TTC549 (cell line): ENCODE measurements around the gene AP2S1.
"Not testable (repeated sequence)": the region's sequence is repeated elsewhere in the genome, so short reads cannot be mapped to it uniquely, and the experiment has no call there.

Experiments
- FAIRE-seq: peaks from 2 replicates; lab custom pipeline; 2012; peaks lifted over from hg19 to GRCh38; lab: Jason Lieb, UNC

AP2S1 gene

GRCh38 chr19:46850228-46851203 lies at the start of gene AP2S1:
Gene AP2S1 (minus strand): TSS chr19:46850846. CDS start chr19:46850766, 80 bp downstream.
- peak; percentile 97 for FAIRE-seq

DNA sequence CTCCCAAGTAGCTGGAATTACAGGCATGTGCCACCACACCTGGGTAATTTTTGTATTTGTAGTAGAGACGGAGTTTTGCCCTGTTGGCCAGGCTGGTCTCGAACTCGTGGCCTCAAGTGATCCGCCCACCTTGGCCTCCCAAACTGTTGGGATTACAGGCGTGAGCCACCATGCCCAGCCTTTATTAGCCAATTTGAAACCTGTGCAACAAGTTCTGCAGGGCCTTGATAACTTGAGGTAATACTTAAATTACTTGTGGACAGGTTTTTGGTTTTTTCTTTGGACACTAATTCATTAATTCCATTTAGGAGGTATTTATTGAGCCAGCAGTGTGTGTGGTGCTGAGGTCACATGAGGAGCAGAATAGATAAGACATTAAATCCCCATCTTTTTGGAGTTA lies 49.7 kb upstream of the AP2S1 start:
- FAIRE-seq: no peak

DNA sequence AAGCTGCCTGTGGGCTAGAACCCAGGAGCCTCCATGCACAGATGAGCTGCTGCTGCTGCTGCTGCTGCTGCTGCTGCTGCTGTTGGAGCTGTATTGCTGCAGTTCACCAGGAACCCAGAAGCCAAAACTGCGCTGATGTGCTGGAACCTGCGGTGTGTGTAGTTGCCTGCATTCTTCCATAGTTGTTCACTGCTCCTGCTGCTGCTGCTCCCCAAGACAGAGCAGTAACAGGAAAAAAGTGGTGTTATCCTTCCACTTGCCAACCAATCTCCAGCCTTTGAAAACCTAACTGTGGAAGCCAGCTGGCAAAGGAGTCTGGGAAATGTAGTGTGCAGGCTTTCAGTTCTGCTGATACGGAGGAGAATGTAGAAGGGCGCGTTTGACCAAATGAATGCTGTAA lies 48.1 kb upstream of the AP2S1 start:
- no peak for FAIRE-seq

GRCh38 chr19:46896076-46896794 lies 45.6 kb upstream of the AP2S1 start:
- no peak for FAIRE-seq

DNA sequence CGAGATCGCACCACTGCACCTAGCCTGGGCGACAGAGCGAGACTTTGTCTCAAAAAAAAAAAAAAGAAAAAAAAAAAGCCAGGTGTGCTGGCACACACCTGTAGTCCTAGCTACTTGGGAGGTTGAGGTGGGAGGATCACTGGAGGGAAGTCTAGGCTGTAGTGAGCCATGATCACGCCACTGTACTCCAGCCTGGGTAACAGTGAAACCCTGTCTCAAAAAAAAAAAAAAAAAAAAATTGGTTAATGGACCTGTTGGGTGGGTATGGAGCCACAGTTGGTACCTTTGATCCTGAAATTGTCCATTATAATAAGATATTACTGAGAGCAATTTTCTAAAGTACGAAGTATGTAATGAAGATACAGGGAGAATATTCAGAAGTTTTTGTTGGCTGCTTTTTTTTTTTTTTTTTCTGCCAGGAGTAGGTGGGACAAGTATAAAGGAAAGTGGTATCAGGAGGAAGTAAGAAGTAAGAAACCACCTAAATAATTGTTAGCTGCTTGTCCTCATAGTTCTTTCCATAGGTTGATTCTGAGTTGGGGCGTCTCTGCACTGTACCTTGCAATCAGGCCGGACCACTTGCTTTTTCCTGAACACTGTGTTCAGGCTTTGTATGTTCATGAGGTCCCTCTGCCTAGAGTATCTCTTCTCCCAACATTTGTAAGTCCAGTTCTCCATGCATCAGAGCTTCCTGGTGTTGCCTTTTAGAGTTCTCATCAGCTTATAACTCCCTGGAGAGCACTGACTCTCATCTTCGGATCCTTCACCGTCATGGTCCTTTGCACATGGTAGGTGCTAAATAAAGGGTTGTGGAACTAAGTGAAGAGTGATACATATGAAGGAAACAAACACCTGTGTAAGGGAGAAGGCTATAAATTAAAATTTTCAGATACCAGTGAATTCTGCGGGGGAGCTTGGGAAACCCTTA lies 41.9 kb upstream of the AP2S1 start:
- no peak for FAIRE-seq

GRCh38 chr19:46890423-46891170 lies 40.0 kb upstream of the AP2S1 start:
- FAIRE-seq: no peak

DNA sequence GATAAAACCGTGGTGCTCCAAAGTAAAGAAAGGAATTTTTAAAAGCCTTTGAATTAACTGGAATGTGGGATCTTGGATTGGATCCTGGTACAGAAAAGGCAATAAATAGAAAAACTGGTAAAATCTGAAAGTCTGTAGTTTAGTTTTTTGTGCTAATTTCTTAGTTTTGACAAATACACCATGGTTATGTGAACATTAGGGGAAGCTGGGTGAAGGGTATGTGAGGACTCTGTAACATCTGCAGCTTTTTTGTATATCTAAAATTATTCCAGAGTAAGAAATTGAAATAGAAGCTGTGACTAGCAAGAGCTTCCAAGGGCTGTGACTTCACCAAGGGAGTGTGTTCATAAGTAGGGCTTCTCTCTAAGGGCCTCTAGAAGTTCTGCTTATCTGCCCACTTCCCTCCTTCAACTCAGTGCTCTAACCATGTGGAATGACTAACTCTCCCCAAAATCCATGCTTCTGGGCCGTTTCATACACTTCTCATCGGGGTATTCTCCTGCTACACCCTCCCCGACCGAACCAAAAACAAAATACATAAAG lies 36.7 kb upstream of the AP2S1 start:
- no peak for FAIRE-seq

GRCh38 chr19:46886546-46887239 lies 36.0 kb upstream of the AP2S1 start:
- no peak for FAIRE-seq

- FAIRE-seq: no peak
These were observed 34.8 kb upstream of the AP2S1 start for GRCh38 chr19:46885411-46885810.

DNA sequence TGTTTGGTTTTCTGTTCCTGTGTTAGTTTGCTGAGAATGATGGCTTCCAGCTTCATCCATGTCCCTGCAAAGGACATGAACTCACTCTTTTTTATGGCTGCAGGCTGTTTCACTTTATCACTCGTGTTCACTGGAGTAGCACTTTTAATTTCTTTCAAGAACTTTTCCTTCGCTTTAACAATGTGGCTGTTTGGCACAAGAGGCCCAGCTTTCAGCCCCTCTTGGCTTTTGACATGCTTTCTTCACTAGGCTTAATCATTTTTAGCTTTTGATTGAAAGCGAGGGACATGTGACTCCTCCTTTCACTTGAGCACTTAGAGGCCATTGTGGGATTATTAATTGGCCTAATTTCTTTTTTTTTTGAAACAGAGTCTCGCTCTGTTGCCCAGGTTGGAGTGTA lies 32.1 kb upstream of the AP2S1 start:
- not testable (repeated sequence) for FAIRE-seq

GRCh38 chr19:46882034-46882433 lies 31.4 kb upstream of the AP2S1 start:
- FAIRE-seq: no peak

DNA sequence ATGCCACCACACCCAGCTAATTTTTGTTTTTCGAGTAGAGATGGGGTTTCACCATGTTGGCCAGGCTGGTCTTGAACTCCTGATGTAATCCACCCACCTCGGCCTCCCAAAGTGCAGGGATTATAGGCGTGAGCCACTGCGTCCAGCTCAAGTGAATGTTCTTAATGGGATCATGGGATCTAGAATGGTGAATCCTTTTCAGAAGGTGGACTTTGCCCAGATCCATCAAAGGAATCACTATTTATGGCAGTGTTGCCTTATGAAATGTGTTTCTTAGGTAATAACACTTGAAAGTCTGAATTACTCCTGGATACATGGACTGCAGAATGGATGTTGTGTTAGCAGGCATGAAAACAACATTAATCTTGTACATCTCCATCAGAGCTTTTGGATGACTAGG lies 30.4 kb upstream of the AP2S1 start:
- no peak for FAIRE-seq

DNA sequence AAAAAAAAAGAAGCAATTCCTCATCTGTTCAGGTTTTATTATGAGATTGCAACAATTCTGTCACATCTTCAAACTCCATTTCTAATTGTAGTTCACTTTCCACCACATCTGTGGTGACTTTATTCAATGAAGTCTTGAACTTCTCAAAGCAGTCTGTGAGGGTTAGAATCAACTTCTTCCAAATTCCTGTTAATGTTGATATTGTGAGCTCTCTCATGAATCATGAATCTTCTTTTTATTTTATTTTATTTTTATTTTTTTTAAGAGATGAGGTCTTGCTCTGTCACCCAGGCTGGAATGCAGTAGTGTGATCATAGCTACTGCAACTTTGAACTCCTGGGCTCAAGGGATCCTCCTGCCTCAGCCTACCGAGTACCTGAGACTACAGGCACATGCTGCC lies 29.8 kb upstream of the AP2S1 start:
- no peak for FAIRE-seq

GRCh38 chr19:46878613-46879375 lies 28.1 kb upstream of the AP2S1 start:
- FAIRE-seq: no peak

DNA sequence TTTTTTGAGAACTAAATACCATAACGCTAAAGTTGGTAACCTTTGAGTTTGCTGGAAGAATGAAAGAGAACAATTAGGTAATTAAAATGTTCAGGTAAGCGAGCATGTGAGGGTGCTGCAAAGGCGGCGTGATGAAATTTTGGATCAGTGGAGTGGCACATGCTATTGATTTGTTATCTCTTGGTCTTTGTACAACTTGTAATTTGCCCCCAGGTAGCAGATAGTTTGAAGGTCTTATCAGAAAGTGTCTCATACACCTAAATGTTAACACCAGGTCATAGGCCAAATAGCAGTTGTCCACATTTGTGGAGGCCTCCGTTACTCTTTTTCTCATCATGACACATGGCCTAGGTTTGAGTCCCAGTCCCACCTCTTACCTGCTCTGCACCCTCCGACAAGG lies 25.0 kb upstream of the AP2S1 start:
- no peak for FAIRE-seq

DNA sequence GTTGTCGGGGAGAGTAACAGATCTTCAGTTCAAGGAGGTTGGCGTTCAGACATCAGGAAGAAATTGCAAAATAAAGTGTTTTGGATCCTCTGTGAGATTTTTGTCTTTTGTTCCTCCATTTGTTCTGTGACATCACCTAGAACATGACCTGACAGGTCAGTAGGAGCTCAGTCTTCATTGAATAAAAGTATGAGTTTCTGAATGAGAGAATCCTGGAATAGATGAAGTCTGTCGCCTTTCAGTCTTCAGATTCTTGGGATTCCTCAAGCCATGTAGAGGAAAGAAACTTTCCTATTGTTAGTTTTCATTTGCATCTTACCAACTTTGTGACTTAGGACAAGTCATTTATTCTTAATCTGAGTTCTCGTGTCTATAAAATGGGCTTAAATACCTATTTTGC lies 24.6 kb upstream of the AP2S1 start:
- FAIRE-seq: no peak

DNA sequence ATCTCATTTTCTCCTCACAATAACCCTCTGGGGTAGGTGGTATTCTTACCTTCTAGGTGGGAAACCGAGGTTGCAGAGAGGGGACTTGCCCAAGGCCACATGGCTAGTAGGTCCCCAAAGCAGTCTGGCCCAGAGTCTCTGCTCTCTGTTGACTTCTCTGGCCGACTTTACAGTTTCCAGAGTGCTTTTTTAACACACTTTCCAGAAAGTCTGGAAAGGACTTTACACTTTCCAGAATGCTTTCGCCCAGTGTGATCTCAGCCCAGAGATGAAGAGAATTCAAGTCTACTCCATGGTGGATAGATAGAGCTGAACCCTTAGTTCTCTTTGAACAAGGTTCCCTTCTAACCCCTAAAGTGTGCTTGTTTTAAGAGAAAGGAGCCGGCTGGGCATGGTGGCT lies 22.3 kb upstream of the AP2S1 start:
- FAIRE-seq: no peak

DNA sequence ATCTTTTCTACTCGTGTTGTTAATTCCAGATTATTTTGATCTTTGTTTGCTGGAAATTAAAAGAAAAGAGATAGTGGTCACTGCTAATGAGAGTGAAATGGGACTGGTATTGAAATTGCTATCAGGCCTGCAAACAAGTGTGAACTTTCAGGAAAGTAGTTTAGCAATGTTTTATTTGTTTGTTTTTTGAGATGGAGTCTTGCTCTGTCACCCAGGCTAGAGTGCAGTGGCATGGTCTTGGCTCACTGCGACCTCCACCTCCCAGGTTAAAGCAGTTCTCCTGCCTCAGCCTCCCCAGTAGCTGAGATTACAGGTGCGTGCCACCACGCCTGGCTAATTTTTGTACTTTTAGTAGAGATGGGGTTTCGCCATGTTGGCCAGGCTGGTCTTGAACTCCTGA lies 20.5 kb upstream of the AP2S1 start:
- FAIRE-seq: not testable (repeated sequence)

GRCh38 chr19:46868025-46868802 lies 17.6 kb upstream of the AP2S1 start:
- no peak for FAIRE-seq
